Fibroblast of lung (primary cell): ENCODE results near the gene GPR61. TPM values are rescaled to one million over a fixed set of nuclear protein-coding genes. Genes with fewer than 3 reads are reported as not detected.

ENCODE experiments used
- DNase-seq, 2 donors: peaks; one replicate each; pipeline versions ENCODE4 v3.0.0 to v3.0.0-alpha.2; 2010; ENCODE audit warnings: low read depth in 2 of 2
- H2AFZ ChIP-seq: 2 replicates; pipeline ENCODE4 v1.5.1; 2012; ENCODE audit warnings: low read length, control low read depth, inconsistent platforms
- H3K27ac ChIP-seq: 2 replicates; pipeline ENCODE4 v1.5.1; 2011; ENCODE audit warnings: low read length, control low read depth; ENCODE audit not compliant: insufficient read depth
- H3K27me3 ChIP-seq: 2 replicates; pipeline ENCODE4 v1.5.1; 2011; ENCODE audit warnings: mild to moderate bottlenecking, low read length; ENCODE audit not compliant: control insufficient read depth, insufficient read depth
- H3K36me3 ChIP-seq: 2 replicates; pipeline ENCODE4 v1.5.1; 2011; ENCODE audit warnings: low read length; ENCODE audit not compliant: control insufficient read depth, insufficient read depth
- H3K4me1 ChIP-seq: 2 replicates; pipeline ENCODE4 v1.5.1; 2011; ENCODE audit warnings: low read length; ENCODE audit not compliant: control insufficient read depth, insufficient read depth; ENCODE audit errors: extremely low read depth
- H3K4me2 ChIP-seq: 2 replicates; pipeline ENCODE4 v1.5.1; 2011; ENCODE audit warnings: low read length, control low read depth; ENCODE audit not compliant: insufficient read depth; ENCODE audit errors: extremely low read depth
- H3K4me3 ChIP-seq, 4 experiments: fragments of 200-600 bp in 1 of 4; sonication (generic) in 1 of 4; replicated peaks in 1 of 4; 2 replicates each; pipeline ENCODE4 v1.5.1; 2011 to 2016; ENCODE audit warnings: low read length in 4 of 4, low read depth in 3 of 4, mild to moderate bottlenecking in 3 of 4, control low read depth in 2 of 4, inconsistent platforms in 1 of 4, mixed read lengths in 1 of 4; ENCODE audit not compliant: insufficient read depth in 1 of 4; ENCODE audit errors: control extremely low read depth in 1 of 4
- H3K79me2 ChIP-seq: 2 replicates; pipeline ENCODE4 v1.5.1; 2012; ENCODE audit warnings: mild to moderate bottlenecking, low read length, inconsistent platforms; ENCODE audit not compliant: control insufficient read depth, insufficient read depth
- H3K9ac ChIP-seq: 2 replicates; pipeline ENCODE4 v1.5.1; 2011; ENCODE audit warnings: mild to moderate bottlenecking, low read length, control low read depth; ENCODE audit not compliant: insufficient read depth
- H3K9me3 ChIP-seq: 2 replicates; pipeline ENCODE4 v1.5.1; 2012; ENCODE audit warnings: low read depth, low read length; ENCODE audit not compliant: control insufficient read depth, insufficient read depth
- H4K20me1 ChIP-seq: 2 replicates; pipeline ENCODE4 v1.5.1; 2011; ENCODE audit warnings: low read length; ENCODE audit not compliant: control insufficient read depth, insufficient read depth; ENCODE audit errors: extremely low read depth
- CTCF ChIP-seq, 2 donors: IDR thresholded peaks in 1 of 2; conservative IDR thresholded peaks in 1 of 2; 1 replicate in 1 of 2; 2 replicates in 1 of 2; pipeline ENCODE4 v1.5.1; 2011 to 2012; ENCODE audit warnings: low read length in 2 of 2, control low read depth in 1 of 2, inconsistent platforms in 1 of 2, low read depth in 1 of 2, mild to moderate bottlenecking in 1 of 2
- EZH2 ChIP-seq: IDR thresholded peaks from 2 replicates; pipeline ENCODE4 v1.5.1; 2012; ENCODE audit warnings: low read length, control low read depth, mild to moderate bottlenecking; ENCODE audit errors: missing control alignments
- polyA plus RNA-seq, 2 donors: library from polyadenylated mRNA; depleted of rRNA in 1 of 2; stranded (reverse) in 1 of 2; unstranded in 1 of 2; fragments of >200 nt; gene quantifications; 2 replicates each; pipeline ENCODE4 v1.2.1, GENCODE V29; 2011 to 2012; ENCODE audit warnings: missing spikeins in 1 of 2
- total RNA-seq: library from RNA; depleted of rRNA; stranded (reverse); fragments of >200 nt; gene quantifications from 2 replicates; pipeline ENCODE4 v1.2.1, GENCODE V29; 2014

Gene GPR61
- total and polyA plus RNA-seq, 2 donors (not counting 1 experiment from before 2014, with no cell fraction given): 0.01 TPM; not detected in 1

GRCh38 chr1:109529881-109530456 lies 9.7 kb upstream of the GPR61 start:
- peaks cover 8% of the 10 kb centered on the region for H3K27me3 ChIP-seq
- no peaks in the 10 kb centered on the region for H4K20me1 ChIP-seq
- H2AFZ ChIP-seq: no peak overlapping the region
- peaks cover 2% of the 10 kb centered on the region for H3K4me1 ChIP-seq
- no peak overlapping the region for H3K4me3 ChIP-seq
- no peak overlapping the region for H3K4me2 ChIP-seq
- H3K36me3 ChIP-seq: no peaks in the 10 kb centered on the region
- H3K79me2 ChIP-seq: no peaks in the 10 kb centered on the region
- no peak for DNase-seq
- no peaks in the 10 kb centered on the region for H3K9me3 ChIP-seq
- H3K27ac ChIP-seq: no peak overlapping the region
- no peak overlapping the region for H3K9ac ChIP-seq
- TF ChIP-seq EZH2 (no peak), CTCF (conservative IDR thresholded peaks at IDR 0.05 in 1 of 2, IDR thresholded peaks at IDR 0.05 in 1 of 2; ENCODE audit: low read depth in 1 of 2, low read length in 2 of 2) (no peak)

- H4K20me1 ChIP-seq: no peaks in the 10 kb centered on the region
- no peak overlapping the region for H3K4me2 ChIP-seq
- H3K79me2 ChIP-seq: no peaks in the 10 kb centered on the region
- H3K27me3 ChIP-seq: peaks cover 8% of the 10 kb centered on the region
- no peak overlapping the region for H3K9ac ChIP-seq
- H3K9me3 ChIP-seq: no peaks in the 10 kb centered on the region
- H3K4me1 ChIP-seq: peaks cover 2% of the 10 kb centered on the region
- no peak for DNase-seq
- H3K4me3 ChIP-seq: no peak overlapping the region
- H2AFZ ChIP-seq: no peak overlapping the region
- H3K36me3 ChIP-seq: no peaks in the 10 kb centered on the region
- H3K27ac ChIP-seq: no peak overlapping the region
- TF ChIP-seq CTCF (conservative IDR thresholded peaks at IDR 0.05 in 1 of 2, IDR thresholded peaks at IDR 0.05 in 1 of 2; ENCODE audit: low read depth in 1 of 2, low read length in 2 of 2) (no peak), EZH2 (no peak)
Measured at GRCh38 chr1:109530457-109531087, 9.1 kb upstream of the GPR61 start.

- no peak overlapping the region for H3K27ac ChIP-seq
- H3K9me3 ChIP-seq: no peaks in the 10 kb centered on the region
- H3K27me3 ChIP-seq: peaks cover 4% of the 10 kb centered on the region
- H3K36me3 ChIP-seq: no peaks in the 10 kb centered on the region
- DNase-seq: no peak
- TF ChIP-seq EZH2 (no peak), CTCF (conservative IDR thresholded peaks at IDR 0.05 in 1 of 2, IDR thresholded peaks at IDR 0.05 in 1 of 2; ENCODE audit: low read depth in 1 of 2, low read length in 2 of 2) (no peak)
- H4K20me1 ChIP-seq: no peaks in the 10 kb centered on the region
- no peaks in the 10 kb centered on the region for H3K79me2 ChIP-seq
- H3K4me3 ChIP-seq: no peak overlapping the region
- H3K4me1 ChIP-seq: peaks cover 2% of the 10 kb centered on the region
- no peak overlapping the region for H3K9ac ChIP-seq
- H2AFZ ChIP-seq: no peak overlapping the region
- no peak overlapping the region for H3K4me2 ChIP-seq
Measured at GRCh38 chr1:109531380-109531779, 8.3 kb upstream of the GPR61 start.
